ENCODE data around the gene CFAP58. TPM values are rescaled to one million over a fixed set of nuclear protein-coding genes. Genes with fewer than 3 reads are reported as not detected.

CFAP58 gene
- total RNA-seq, 6 experiments from 2014 or later = 0.10 to 2.9 (median 0.15) TPM; not detected in 2

- DNase-seq = no peak
- peaks cover 0 to 7% (median 0%) of the 10 kb centered on the region in 4 donors for H3K9me3 ChIP-seq
- no peak overlapping the region for H3K27ac ChIP-seq
- no peak overlapping the region for H3K4me3 ChIP-seq
- no peaks in the 10 kb centered on the region for H3K4me1 ChIP-seq
- H3K36me3 ChIP-seq = no peaks in the 10 kb centered on the region
- TF ChIP-seq POLR2A (IDR thresholded peaks at IDR 0.05) = no peak
- no peak for TF ChIP-seq CTCF (IDR thresholded peaks at IDR 0.05)
- WGBS (ENCODE audit: insufficient coverage, low coverage, low lambda C conversion rate, missing lambda C conversion rate) = 66% methylated on average over 8 of the region's 8 CpGs
- intact Hi-C loops (cut with DNase I) = no loop called here
- ATAC-seq = no peak
- no peaks in the 10 kb centered on the region for H3K27me3 ChIP-seq
Observed at GRCh38 chr10:104367904-104368303, 14.3 kb downstream of the CFAP58 start.

DNA sequence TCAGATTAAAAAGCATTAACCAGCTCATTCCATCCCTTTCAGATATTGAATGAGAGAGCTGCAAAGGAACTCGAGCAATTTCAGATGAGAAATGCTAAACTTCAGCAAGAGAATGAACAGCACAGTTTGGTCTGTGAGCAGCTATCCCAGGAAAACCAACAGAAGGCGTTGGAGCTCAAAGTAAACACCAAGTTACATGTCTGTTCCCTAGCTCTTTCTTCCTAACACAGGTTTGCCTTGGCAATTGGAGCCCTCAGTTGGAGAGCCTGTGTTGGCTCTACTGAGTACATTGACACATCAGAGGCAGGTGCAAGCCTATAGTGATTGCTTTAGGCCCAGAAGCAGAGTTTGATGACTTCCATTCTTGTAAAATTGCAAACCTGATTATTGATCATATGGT, 14.7 kb downstream of the CFAP58 start:
- Histone ChIP-seq H3K27ac (no peak overlapping the region), H3K4me3 (no peak overlapping the region), H3K4me1 (no peaks in the 10 kb centered on the region), H3K9me3 (peaks cover 0 to 7% (median 0%) of the 10 kb centered on the region in 4 donors), H3K36me3 (no peaks in the 10 kb centered on the region), H3K27me3 (no peaks in the 10 kb centered on the region)
- no peak for TF ChIP-seq POLR2A (IDR thresholded peaks at IDR 0.05)
- no peak for TF ChIP-seq CTCF (IDR thresholded peaks at IDR 0.05)
- 37% methylated on average over 2 of the region's 2 CpGs for WGBS (ENCODE audit: insufficient coverage, low coverage, low lambda C conversion rate, missing lambda C conversion rate)
- ATAC-seq (no peak), DNase-seq (no peak)
- intact Hi-C loops (cut with DNase I) = no loop called here

DNA sequence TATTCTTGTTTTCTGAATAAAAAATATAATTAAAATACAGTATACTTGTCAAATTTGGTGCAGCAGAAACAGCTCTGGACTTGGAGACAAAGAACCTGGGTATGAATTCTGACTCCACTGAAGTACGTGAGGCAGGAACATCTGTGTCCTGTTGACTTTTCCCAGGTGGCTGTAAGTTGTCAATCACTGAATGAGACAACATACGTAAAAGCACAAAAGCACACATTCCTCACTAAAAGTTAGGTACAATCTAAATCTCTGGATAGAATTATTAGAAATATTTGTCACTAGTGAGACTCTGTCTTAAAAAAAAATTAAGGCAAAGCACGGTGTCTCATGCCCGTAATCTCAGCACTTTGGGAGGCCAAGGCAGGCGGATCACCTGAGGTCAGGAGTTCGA, 18.1 kb downstream of the CFAP58 start:
- DNase-seq = no peak
- no peak for ATAC-seq
- TF ChIP-seq CTCF (IDR thresholded peaks at IDR 0.05) (no peak), POLR2A (IDR thresholded peaks at IDR 0.05) (no peak)
- Histone ChIP-seq H3K36me3 (no peaks in the 10 kb centered on the region), H3K4me3 (no peak overlapping the region), H3K9me3 (peaks cover 0 to 7% (median 0%) of the 10 kb centered on the region in 4 donors), H3K27ac (no peak overlapping the region), H3K4me1 (no peaks in the 10 kb centered on the region), H3K27me3 (no peaks in the 10 kb centered on the region)
- intact Hi-C loops (cut with DNase I) = no loop called here
- 86% methylated on average over 6 of the region's 6 CpGs for WGBS (ENCODE audit: insufficient coverage, low coverage, low lambda C conversion rate, missing lambda C conversion rate)

DNA sequence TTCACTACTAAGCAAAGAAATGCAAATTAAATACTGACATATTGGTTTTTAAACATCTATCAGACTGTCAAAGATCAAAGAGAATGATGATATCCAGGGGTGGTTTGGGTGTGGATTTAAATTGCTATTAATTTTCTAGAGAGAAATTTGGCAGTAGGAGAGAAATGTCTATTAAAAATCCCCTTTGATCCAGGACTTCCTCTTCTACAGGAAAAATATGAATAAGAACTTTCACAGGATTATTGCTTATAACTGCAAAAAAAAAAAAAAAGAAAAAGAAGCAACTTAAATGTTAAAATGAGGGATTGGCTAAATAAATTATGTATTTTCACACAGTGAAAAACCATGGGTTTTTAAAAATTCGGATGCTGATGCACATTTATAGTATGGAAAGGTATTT, 21.0 kb downstream of the CFAP58 start:
- no peak for ATAC-seq
- DNase-seq = no peak
- WGBS (ENCODE audit: insufficient coverage, low coverage, low lambda C conversion rate, missing lambda C conversion rate) = 36% methylated on average over 1 of the region's 1 CpG

More for the DNA sequence above, 21.0 kb downstream of the CFAP58 start:
- no peak for TF ChIP-seq CTCF (IDR thresholded peaks at IDR 0.05)
- intact Hi-C loops (cut with DNase I) = no loop called here
- no peaks in the 10 kb centered on the region for H3K4me1 ChIP-seq
- H3K27me3 ChIP-seq = no peaks in the 10 kb centered on the region
- H3K36me3 ChIP-seq = no peaks in the 10 kb centered on the region
- H3K9me3 ChIP-seq = peaks cover 0 to 7% (median 0%) of the 10 kb centered on the region in 4 donors
- no peak overlapping the region for H3K4me3 ChIP-seq
- no peak overlapping the region for H3K27ac ChIP-seq
